KG1 (cell line): ENCODE data around the gene ANGPTL2.

Experiments
- DNase-seq: peaks from one replicate; lab custom pipeline; 2025; lab: John Stamatoyannopoulos, UW

Gene ANGPTL2

DNA sequence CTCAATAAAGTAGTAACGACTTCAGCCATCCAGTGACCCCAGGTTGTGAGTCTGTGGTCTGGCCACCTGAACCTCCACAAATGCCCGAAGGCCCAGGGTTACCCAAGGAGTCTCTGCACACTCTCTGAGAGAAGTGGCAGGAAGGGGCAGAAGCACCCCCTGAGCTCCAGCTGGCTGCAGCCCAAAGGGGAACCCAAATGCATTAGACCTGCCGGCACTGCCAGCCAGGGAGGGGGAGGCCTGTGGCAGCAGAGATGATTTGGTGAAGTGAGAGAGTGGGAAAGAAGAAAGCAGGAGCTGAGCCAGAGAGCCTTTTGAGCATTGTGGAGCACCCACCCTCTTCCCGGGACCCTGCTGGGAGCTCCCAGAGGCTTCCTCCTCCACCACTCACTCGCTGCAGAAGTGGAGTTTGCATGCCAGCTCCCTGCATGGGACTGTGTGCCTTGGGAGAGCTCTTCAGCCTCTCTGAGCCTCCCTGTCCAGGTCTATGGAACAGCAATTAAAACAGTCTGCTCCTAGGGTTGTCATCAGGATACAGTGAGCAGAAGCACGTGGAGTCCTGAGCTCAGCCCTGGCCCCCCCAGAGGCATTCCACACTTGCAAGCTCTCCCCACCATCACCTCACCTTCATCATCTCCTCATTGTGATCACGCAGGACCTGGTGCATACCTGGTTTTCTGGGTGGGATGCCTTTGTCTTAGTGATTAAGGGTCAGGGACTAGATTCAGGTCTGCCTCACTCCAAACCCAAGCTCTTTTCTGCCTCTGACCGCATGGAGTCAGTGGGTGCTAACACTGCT lies 13.8 kb upstream of the ANGPTL2 start:
- no peak for DNase-seq

DNA sequence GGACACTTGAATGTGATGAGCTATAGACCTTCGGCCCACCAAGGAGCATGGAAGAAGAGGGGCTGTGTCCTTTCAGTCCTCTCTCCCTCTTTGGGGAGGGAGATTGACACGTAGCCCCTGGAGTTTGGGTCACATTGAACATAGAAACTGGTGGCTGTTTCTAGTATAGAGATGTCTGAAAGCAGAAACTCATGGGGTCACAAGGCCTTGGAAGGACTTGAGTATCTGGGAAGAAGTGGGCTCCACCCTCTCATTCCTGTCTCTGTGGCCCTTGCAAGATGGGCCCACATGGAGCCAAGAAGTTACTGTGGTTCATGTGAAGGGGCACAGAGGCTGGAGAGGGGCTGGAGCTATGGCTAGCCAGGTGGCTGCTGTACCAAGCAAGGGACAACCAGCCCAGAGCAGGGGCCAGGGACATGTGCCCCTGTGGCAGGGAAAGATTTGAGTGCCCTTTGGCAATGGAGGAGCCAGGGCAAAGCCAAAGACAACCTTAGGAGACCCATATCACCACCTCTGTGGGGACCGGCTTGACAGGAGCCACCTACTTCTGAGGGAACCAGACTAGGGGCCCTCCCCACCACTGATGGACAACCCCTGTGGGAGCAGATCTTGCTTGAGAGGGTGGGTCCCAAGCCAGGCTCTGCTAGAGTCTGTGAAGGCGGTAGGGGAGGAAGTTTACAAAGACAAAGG lies 12.8 kb upstream of the ANGPTL2 start:
- no peak for DNase-seq

DNA sequence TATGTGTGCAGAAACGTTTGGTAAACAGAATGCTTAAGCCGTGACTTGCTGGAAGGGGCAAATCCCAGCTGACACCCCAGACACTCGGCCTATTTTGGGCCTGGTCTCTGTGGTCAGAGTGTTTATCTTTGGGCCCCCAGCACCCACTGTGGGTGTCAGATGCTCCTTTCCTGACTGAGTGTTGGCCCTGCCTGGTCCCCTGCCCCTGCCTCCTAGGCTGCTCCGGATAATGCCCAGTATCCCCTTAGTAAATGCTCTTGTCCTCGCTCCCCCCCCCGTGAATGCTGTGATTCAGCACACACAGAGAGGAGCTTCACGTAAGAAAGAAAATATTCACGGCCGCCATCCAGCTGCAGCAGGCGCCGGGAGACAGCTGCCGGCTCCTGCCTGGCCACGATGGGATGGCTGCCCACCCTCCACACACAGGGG lies 11.3 kb upstream of the ANGPTL2 start:
- DNase-seq: no peak

DNA sequence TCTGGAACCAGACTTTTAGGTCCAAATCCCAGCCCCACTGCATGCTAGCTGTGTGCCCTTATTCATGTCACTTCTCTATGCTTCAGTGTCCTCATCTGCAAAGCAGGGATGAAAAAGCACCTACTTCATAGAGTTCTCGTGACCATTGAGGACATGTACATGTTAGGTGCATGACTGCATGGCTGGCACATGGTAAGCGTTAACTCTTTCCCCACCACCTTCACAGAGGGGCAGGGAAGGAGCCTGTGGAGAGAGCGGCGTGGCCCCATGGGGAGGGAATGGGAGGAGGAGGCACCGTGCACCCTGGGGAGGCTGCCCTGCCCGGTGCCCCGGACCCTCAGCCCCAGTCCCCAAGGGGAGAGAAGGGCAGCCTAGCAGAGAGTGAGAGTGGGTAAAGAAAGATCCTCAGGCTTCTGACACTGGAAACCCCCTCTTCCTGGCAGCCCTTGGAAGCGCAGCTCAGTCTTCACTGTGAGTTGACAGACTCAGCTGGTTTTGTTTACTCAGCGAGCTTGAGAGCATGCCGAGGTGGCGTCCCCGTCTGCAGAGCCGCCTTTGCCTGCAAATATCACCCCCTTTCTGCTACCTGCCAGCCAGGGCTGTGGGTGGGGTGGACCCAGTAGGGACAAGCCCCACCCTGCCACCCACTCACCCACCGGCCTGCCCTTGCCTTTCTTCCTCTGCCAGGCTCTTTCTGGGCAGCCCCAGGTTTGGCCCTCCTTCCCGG lies 10.6 kb upstream of the ANGPTL2 start:
- DNase-seq: no peak

DNA sequence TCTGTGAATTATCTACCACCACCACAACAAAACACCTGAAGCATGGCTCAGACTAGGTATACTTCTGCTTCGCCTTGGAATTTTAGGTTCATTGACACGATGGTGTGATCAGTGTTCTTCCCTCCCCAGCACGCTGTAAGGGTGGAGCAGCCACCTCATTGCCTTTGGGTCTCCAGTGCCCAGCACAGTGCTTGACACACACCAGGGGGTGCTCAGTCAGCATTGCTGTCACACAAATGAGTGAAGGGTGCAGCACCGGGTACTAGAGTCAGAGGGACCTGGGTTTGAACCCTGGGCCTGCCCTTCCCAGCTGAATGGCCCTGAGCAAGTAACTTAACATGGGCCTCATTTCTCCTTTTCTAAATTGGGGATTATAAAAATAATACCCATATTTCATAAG lies 9.9 kb upstream of the ANGPTL2 start:
- DNase-seq: no peak

DNA sequence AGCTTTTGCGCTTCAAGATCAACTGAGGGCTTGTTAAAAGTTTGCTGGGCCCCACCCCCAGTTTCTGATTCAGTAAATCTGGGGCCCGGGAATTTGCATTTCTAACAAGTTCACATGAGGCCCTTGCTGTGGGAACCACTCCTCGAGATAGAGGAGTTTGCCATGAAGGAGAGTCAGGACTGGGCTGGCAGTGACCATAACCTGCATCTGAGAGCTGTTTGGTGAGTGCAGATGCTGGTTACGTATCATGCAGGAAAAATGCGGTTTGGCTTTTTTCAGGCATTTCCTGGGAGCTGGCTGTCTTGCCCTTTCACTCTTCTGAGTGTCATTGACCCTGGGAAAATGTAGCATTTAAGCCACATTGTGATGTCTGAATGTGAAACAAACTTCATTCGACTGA lies 9.4 kb upstream of the ANGPTL2 start:
- no peak for DNase-seq

DNA sequence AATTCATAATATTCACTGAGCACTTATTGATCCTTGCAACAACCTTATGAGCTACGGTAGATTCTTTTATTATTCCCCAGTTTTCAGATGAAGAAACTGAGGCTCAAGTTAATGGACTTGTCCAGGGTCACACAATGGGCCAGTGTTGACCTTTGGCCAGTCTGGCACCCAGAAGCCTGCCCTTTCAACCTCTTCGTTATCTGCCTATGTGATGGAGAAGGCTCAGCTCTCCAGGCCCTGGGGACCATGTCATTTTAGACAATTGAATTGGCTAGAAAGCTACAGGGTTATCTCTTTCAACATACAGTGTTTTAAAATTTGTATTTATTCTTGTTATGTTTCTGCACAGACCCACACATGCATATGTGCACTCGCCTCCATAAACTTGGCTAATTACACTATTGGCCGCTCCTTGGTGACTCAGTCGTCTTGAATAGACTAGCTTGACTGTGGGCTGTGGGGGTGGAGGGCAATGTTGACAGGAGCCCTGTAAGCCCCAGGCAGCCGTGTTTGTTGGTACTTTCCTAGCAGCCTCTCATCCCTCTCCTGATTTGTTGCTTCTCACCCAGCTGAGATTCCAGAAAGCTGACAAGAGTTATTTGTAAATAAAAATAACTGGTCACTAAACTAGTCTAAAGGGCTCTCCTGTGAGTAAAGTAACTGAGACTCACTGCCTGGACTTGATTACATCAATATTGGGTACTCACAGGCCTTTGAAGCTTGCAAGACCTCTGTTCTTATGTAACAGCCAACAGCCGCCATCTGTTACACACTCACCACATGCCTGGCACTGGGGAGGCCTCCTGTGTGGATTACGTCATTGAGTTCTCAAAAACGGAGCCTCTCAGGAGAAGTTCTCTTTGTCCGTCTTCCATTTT lies 8.5 kb upstream of the ANGPTL2 start:
- no peak for DNase-seq

DNA sequence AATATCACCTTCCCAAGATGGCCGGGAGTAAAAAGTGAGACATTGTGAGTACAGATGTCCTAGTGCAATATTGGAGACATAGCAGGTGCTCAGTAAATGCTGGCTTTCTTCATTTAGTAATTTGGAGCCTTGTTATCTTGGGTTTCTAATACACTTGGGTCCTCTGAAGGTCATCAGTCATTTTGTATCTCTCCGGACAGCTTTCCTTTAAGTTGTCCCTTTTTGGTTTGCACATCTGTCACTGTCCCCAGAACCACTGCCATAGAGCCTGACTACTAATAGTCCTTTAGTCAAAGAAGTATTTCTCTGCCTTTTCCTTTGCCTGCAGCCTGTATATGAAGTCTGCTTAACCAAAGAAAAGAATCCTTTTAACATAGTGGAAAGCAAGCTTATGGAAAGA lies 7.8 kb upstream of the ANGPTL2 start:
- DNase-seq: no peak

DNA sequence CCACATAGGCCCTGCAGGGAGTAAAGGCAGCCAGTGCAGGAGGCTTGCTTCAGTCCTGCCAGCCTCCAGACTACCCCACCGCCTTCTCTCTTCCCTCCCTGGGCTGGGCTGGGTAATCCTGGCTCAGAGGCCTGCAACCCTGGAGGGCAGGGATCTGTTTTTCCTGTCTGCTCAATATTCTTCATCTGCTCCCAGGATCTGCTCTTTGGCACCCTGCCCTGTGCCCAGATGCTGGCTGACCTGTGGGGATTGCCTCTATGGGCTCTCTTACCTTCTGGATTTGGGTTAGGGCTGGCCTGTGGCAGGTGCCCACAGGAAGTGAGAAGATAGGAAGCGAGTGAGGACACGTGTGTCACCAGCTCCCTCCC lies 7.3 kb upstream of the ANGPTL2 start:
- no peak for DNase-seq

DNA sequence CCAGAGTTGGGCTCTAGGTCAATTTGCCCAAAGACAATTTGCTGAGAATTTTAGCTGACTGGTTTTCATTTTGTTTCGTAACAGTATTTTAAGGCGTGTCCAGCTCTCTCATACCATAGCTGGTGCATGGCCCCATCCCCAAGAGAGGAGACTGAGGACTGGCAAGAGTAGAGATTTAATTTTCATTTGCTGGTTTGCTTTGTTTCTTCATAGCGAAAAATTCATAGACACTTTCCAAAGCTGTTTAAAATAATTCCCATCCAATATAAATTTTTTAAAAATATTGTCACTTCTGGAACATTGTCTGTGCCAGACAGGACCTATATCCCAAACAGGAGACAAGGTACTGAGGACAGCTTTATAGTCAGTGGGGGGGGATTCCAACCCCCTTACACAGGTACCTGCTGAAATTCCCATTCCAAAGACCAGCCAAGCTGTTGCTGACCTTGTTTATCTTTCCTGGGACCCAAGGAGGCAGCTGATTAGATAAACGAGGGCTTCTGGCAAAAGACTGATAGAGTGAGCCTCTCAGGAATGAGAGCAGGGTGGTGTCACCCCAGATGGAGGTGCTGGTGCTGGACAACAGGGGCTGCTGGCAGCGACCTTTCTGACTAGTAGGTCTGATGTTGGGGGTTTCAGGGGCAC lies 6.8 kb upstream of the ANGPTL2 start:
- DNase-seq: no peak

DNA sequence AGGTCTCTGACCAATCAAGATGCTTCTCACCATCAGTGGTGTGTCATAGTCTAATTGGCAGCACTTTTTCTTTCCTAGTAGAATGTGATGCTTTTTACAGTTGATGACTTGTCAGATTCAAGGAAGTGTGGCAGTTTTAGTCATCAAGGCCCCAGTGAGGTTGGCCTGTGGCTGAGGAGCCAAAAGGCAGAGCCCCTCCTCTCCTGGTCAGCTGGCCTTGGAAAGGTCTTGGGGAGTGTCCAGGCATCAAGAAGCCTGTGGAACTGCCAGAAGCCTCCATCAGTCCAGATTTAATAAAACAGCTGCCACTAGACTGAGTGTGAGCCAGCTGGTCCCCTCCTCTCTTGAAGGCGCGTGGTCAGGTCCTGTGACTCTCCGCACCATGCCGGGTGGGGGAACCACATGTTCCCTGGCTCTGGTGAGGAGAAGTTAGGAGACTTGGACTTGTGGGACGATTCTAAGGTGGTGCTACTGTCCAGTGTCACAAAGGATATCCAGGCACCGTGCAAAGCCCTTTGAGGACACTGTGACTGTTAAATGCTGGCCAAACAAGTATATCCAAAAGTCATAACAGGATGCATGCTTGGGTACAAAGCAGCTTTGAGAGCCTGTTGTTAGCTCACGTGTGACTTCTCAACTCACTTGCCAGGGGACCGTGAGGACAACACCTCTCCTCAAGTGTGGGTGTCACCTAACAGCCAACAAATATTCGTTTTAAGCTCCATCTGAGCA lies 6.1 kb upstream of the ANGPTL2 start:
- no peak for DNase-seq

DNA sequence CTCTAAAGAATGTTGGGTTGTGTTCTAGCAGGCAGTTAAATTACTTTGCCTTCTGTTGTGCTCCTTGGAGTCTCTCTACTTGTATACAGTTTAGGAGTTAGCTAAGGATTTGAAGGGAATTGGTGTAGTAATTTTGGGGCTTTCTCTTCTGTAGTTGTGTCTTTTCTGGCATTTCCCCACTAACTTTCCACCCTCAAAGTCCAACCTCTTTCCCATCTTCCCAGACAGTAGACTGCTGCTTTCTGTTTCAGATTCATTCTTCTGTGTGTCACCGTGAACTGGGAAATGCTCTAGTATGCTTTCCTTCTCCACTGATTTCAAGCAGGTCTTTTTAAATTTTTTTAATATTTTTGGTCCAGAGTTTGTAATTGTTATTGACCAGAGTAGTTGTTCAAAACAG lies 4.5 kb upstream of the ANGPTL2 start:
- DNase-seq: no peak

DNA sequence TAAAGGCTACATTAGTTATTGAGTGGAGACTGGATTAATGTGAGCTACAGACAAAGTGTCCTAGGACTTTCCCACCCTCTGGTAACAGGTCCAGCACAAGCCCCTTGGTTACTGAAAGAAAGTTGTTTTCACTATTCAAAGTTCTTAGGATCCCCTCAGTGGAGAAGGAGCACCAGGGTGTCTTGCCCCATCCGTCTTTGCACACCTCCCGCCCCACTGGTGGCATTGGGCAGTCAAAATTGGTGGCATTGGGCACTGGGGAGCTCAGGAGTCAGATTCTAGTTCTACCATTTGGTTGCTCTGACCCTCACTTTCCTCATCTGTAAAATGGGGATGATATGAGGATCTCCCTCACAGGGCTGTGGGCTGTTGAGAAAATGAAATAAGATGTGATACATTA lies 2.4 kb upstream of the ANGPTL2 start:
- DNase-seq: no peak

DNA sequence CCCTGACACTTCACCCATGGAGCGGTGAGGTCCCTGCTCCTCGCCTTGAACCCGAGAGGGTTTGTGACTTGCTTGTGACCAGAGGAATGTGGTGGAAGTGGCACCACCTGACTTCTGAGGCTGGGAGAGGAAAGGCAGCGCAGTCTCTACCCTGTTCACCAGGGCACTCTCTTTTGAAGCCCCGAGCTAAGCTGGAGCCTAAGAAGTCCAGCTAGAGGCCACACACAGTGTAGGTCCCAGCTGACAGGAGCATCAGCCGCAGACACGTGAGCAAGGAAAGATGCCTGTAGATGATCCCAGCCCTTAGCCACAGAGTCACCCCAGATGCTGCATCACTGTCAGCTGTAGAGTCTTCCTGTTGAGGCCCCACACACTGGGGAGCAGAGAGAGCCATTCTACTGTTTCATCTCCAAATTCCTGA lies 1.7 kb upstream of the ANGPTL2 start:
- DNase-seq: no peak

DNA sequence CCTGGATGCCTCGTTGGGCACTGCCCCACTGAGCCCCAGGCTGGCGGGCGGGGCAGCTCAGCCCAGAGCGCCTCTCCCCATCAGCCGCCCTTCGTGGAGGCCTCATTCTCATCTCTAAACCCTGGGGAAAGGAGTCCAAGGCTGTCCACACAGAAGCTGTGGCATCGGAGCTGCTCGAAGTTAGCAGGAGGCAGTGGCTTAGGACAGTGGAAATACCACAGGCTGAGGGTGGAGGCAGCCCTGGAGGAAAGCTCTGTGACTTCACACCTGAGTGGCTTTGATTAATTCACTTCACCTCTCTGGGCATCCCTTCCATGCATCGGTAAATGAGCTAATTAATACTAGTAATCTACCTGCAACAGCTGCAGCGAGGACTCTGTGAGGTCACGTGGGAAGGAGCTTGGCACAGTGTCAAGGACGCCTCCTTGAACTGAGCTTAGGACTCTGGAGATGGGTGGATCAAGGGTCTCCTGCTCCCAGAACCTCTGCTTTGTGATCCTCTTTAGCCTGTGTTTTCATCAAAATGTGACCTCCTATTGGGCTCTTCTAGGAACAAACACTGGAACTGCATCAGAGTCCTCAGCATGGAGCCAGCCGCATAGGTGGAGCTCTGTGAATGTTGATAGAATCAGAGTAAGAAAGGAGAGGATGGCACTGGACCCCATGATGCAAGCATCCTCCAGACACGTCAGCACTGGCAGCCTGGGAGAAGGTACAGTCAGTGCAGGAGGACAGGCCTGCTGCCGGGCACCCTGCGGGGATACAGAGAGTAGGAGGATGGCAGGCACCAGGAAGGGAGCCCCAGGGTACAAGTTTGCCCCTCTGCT lies 842 bp upstream of the ANGPTL2 start:
- DNase-seq: no peak

DNA sequence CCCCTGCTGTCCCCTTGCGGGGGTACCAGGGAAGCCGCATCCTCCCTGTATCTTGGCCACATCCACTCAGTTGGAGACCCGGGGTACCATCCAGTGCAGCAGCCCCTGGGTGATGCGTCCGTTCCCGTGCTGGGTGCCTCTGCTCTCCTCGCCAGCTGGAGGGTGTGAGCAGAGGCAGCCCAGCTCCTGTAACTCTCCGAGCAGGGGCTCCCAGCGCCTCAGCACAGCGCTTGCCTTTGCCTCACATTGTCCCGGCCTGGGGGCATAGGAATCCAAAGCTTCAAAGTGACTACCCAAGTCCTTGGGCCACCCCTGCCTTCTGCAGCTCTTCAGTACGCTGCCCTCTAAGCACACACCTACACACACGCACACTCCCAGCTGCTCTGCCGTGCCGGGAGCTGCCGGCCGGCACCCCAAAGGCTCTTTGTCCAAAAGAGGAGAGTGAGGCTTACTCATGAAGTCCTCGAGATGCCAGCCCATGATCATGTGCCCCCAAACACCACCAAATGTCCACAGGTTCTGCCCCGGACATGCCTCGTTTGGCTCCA lies 733 bp downstream of the ANGPTL2 start:
- no peak for DNase-seq

DNA sequence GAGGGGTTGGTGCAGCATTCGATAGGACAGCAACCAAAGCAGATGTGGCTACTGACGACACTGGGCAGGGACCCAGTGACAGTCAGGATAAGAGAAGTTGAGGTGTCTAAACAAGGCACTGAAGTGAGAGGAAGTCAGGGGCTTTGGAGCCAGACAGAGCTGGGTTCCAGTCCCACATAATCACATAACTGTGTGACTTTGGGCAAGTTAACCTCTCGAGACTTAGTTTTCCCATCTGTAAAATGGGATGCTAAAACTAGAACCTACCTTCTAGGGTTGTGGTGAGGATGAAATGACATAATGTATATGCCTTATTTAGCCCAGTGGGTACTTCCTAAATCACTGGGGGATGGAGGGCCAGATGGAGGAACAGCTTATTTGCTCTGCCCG lies 3.1 kb downstream of the ANGPTL2 start:
- DNase-seq: no peak

DNA sequence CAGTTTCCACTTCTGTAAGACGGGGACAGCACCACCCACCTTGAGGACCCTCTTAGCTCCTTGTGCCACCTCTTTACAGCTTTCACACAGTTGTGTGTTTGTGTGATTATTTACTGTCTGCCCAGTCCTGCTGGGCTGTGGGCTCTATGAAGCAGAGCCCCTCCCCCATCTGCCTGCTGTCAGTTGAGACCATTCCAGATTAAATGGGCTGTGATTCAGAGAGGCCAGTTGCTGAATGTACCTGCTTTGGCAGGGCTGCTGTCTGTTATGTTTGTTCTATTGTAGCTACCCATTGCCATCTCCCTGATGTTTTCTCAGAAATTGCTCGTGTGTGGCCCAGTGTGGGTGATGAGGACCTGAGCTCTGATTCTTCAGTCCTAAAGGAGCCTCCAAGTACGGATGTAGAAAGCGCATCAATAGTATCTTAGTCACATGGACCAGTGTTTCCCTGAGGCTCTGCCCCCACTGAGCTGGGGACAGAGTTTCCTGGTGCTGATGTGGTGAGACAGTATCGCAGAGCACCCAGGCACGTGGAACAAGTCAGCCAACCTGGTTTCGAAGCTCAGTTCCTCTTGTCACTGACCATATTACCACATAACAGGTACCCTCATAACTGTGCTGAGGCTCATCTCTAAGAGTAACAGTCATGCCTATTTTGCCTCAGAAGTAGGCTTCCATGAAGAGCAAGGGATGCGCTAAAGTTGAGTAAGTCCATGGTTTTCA lies 3.7 kb downstream of the ANGPTL2 start:
- DNase-seq: no peak

DNA sequence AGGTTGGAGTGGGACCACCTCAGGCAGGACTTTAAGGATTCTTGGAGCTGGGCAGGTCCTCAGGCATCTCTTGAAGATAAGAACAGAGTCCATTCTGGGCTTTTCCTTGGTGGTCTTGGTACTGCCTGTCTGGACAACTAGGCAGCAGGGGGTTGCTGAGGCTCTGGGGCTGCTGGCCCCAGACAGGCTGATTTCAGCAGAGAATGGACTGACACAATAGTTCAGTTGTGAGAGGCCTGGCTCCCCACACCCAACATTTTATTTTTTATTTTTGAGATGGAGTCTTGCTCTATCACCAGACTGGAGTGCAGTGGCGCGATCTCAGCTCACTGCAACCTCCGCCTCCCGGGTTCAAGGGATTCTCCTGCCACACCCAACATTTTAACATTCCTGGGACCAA lies 4.6 kb downstream of the ANGPTL2 start:
- DNase-seq: no peak
